ENCODE measurements around the gene IL6R.
"Not testable (repeated sequence)": the region's sequence is repeated elsewhere in the genome, so short reads cannot be mapped to it uniquely, and the experiment has no call there.

Gene IL6R

GRCh38 chr1:154404984-154405746 lies at the start of gene IL6R:
Gene IL6R, plus strand, starts transcription at chr1:154405343. Its CDS starts 287 bp downstream, at chr1:154405630.
- DNase-seq = peak; percentile 57 to 64

- no peak for DNase-seq
Measured at GRCh38 chr1:154358519-154358918, 46.6 kb upstream of the IL6R start.

- no peak for DNase-seq
Measured at GRCh38 chr1:154360288-154360687, 44.9 kb upstream of the IL6R start.

- not testable (repeated sequence) for DNase-seq
Measured at GRCh38 chr1:154360881-154361280, 44.3 kb upstream of the IL6R start.

GRCh38 chr1:154361357-154361756 lies 43.8 kb upstream of the IL6R start:
- no peak for DNase-seq

GRCh38 chr1:154371436-154371835 lies 33.7 kb upstream of the IL6R start:
- no peak for DNase-seq

GRCh38 chr1:154373777-154374357 lies 31.3 kb upstream of the IL6R start:
- DNase-seq = not testable (repeated sequence)

GRCh38 chr1:154379301-154379700 lies 25.8 kb upstream of the IL6R start:
- DNase-seq = no peak

- no peak for DNase-seq
Measured at GRCh38 chr1:154384650-154385489, 20.3 kb upstream of the IL6R start.

GRCh38 chr1:154386643-154387352 lies 18.3 kb upstream of the IL6R start:
- DNase-seq = peak; percentile 89 to 91

GRCh38 chr1:154391086-154391770 lies 13.9 kb upstream of the IL6R start:
- DNase-seq = no peak

GRCh38 chr1:154398141-154398540 lies 7.0 kb upstream of the IL6R start:
- DNase-seq = no peak

GRCh38 chr1:154398678-154399077 lies 6.5 kb upstream of the IL6R start:
- DNase-seq = no peak

- DNase-seq = no peak
Measured at GRCh38 chr1:154400381-154400801, 4.8 kb upstream of the IL6R start.

- DNase-seq = no peak
Measured at GRCh38 chr1:154402409-154402921, 2.7 kb upstream of the IL6R start.

- peak in 1 of 2 experiments; percentile 16 for DNase-seq
Measured at GRCh38 chr1:154403261-154403943, 1.7 kb upstream of the IL6R start.

GRCh38 chr1:154403983-154404382 lies 1.2 kb upstream of the IL6R start:
- DNase-seq = no peak

- DNase-seq = peak in 1 of 2 experiments; percentile 14
Measured at GRCh38 chr1:154404511-154404931, 622 bp upstream of the IL6R start.

- DNase-seq = peak; percentile 65 to 67
Measured at GRCh38 chr1:154405747-154406571, 816 bp downstream of the IL6R start.

- DNase-seq = no peak
Measured at GRCh38 chr1:154406572-154406879, 1.4 kb downstream of the IL6R start.

- DNase-seq = no peak
Measured at GRCh38 chr1:154406886-154407197, 1.7 kb downstream of the IL6R start.
